Left kidney (tissue), 2 donors: Measurements from ENCODE around the gene WRNIP1. TPM values are rescaled to one million over a fixed set of nuclear protein-coding genes. Genes with fewer than 3 reads are reported as not detected.
"Not testable (repeated sequence)": the region's sequence is repeated elsewhere in the genome, so short reads cannot be mapped to it uniquely, and the experiment has no call there.

Source experiments
- DNase-seq: peaks from one replicate; pipeline ENCODE4 v3.0.0-alpha.2; 2013
- polyA plus RNA-seq: library from polyadenylated mRNA; unstranded; fragments of 120-200 nt; gene quantifications from one replicate; pipeline ENCODE4 v1.2.1, GENCODE V29; 2013; ENCODE audit not compliant: insufficient read length

Gene WRNIP1
- polyA plus RNA-seq, 1 donor: 51.9 TPM

- no peak for DNase-seq
Observed at GRCh38 chr6:2760882-2761842, 4.0 kb upstream of the WRNIP1 start.

GRCh38 chr6:2762868-2763267 is 2.3 kb upstream of the WRNIP1 start:
- not testable (repeated sequence) for DNase-seq

GRCh38 chr6:2763345-2763841 is 1.8 kb upstream of the WRNIP1 start:
- no peak for DNase-seq

GRCh38 chr6:2763876-2764540 is 1.2 kb upstream of the WRNIP1 start:
- DNase-seq: no peak

- peak; percentile 59 for DNase-seq
Observed at GRCh38 chr6:2764610-2765165, 505 bp upstream of the WRNIP1 start.

- DNase-seq: peak; percentile 31
Observed at GRCh38 chr6:2765896-2766766, 938 bp downstream of the WRNIP1 start.

GRCh38 chr6:2766767-2767656 is 1.8 kb downstream of the WRNIP1 start:
- DNase-seq: peak; percentile 35

GRCh38 chr6:2767657-2768524 is 2.7 kb downstream of the WRNIP1 start:
- DNase-seq: no peak

- no peak for DNase-seq
Observed at GRCh38 chr6:2768696-2769095, 3.5 kb downstream of the WRNIP1 start.

GRCh38 chr6:2770171-2770570 is 5.0 kb downstream of the WRNIP1 start:
- DNase-seq: no peak

- DNase-seq: no peak
Observed at GRCh38 chr6:2771079-2771478, 5.9 kb downstream of the WRNIP1 start.

- DNase-seq: no peak
Observed at GRCh38 chr6:2772840-2773239, 7.6 kb downstream of the WRNIP1 start.

- no peak for DNase-seq
Observed at GRCh38 chr6:2773449-2773848, 8.3 kb downstream of the WRNIP1 start.

GRCh38 chr6:2775003-2775402 is 9.8 kb downstream of the WRNIP1 start:
- no peak for DNase-seq

GRCh38 chr6:2777249-2777648 is 12.1 kb downstream of the WRNIP1 start:
- no peak for DNase-seq

- DNase-seq: no peak
Observed at GRCh38 chr6:2780102-2780737, 15.0 kb downstream of the WRNIP1 start.

- DNase-seq: no peak
Observed at GRCh38 chr6:2781685-2782355, 16.6 kb downstream of the WRNIP1 start.

GRCh38 chr6:2782356-2782708 is 17.1 kb downstream of the WRNIP1 start:
- no peak for DNase-seq

GRCh38 chr6:2782825-2783187 is 17.6 kb downstream of the WRNIP1 start:
- DNase-seq: no peak
